HepG2 (cell line): ENCODE results near the gene ATP1A2. TPM values are rescaled to one million over a fixed set of nuclear protein-coding genes. Genes with fewer than 3 reads are reported as not detected.

Experiments used
- ADNP ChIP-seq: sonication (generic); formaldehyde crosslinking; IDR thresholded peaks from 2 replicates; pipeline ENCODE4 v1.4.0; 2020; ENCODE audit warnings: missing genetic modification reagents
- GTF3A ChIP-seq: sonication (generic); formaldehyde crosslinking; conservative IDR thresholded peaks from 2 replicates; pipeline ENCODE4 v1.4.0; 2020; ENCODE audit warnings: mild to moderate bottlenecking, missing genetic modification reagents
- NCOA5 ChIP-seq: sonication (generic); formaldehyde crosslinking; IDR thresholded peaks from 2 replicates; pipeline ENCODE4 v1.4.0; 2020; ENCODE audit warnings: missing genetic modification reagents
- REPIN1 ChIP-seq: sonication (generic); formaldehyde crosslinking; IDR thresholded peaks from 2 replicates; pipeline ENCODE4 v1.8.0; 2022; ENCODE audit warnings: missing genetic modification reagents, low read depth, mild to moderate bottlenecking, borderline replicate concordance
- ZNF460 ChIP-seq: sonication (generic); formaldehyde crosslinking; IDR thresholded peaks from 2 replicates; pipeline ENCODE4 v1.5.1; 2020; ENCODE audit warnings: missing genetic modification reagents, mild to moderate bottlenecking, borderline replicate concordance
- ZNF678 ChIP-seq: sonication (generic); formaldehyde crosslinking; IDR thresholded peaks from 2 replicates; pipeline ENCODE4 v1.4.0; 2020; ENCODE audit warnings: mild to moderate bottlenecking, missing genetic modification reagents
- ZNF687 ChIP-seq: sonication (generic); formaldehyde crosslinking; IDR thresholded peaks from 2 replicates; pipeline ENCODE4 v1.5.1; 2020; ENCODE audit warnings: mild to moderate bottlenecking, missing genetic modification reagents, moderate library complexity
- ZSCAN22 ChIP-seq: sonication (generic); formaldehyde crosslinking; IDR thresholded peaks from 2 replicates; pipeline ENCODE4 v1.4.0; 2020; ENCODE audit warnings: mild to moderate bottlenecking, missing genetic modification reagents
- polyA plus RNA-seq, 8 experiments: library from polyadenylated mRNA; depleted of rRNA in 3 of 8; stranded (reverse) in 7 of 8; unstranded in 1 of 8; fragments of >200 nt; fragmentation: Illumina TruSeq in 4 of 8; extraction: Trizol in 4 of 8; gene quantifications; 2 replicates each; pipeline versions ENCODE4 v1.2.1 to v1.2.3, GENCODE V29; 2011 to 2016; ENCODE audit warnings: low read depth in 4 of 8, missing spikeins in 1 of 8, mixed read lengths in 1 of 8; ENCODE audit not compliant: insufficient read depth in 1 of 8
- total RNA-seq, 5 experiments: library from RNA; depleted of rRNA; stranded (reverse); fragments of >200 nt; fragmentation: Illumina TruSeq; extraction: Trizol; gene quantifications; 2 replicates each; pipeline ENCODE4 v1.2.3, GENCODE V29; 2016; ENCODE audit warnings: low read depth in 1 of 5
- TF ChIP-seq, protein P1 (sequence below): IDR thresholded peaks from 2 replicates; pipeline ENCODE4 v1.4.0; 2020; ENCODE audit warnings: mild to moderate bottlenecking, missing genetic modification reagents
- TF ChIP-seq, protein P2 (sequence below): IDR thresholded peaks from 2 replicates; pipeline ENCODE4 v1.6.1; 2016; ENCODE audit warnings: low read depth, missing genetic modification reagents, missing compliant biosample characterization
- TF ChIP-seq, protein P3 (sequence below): IDR thresholded peaks from 2 replicates; pipeline ENCODE4 v1.6.1; 2016; ENCODE audit warnings: missing genetic modification reagents, missing compliant biosample characterization

The ATP1A2 gene
- total and polyA plus RNA-seq, 2 of the 13 experiments (the other 11 are each of a cell fraction or from before 2014, with no cell fraction given) = 0.16 TPM; not detected in 1

- TF ChIP-seq, protein P1, sequence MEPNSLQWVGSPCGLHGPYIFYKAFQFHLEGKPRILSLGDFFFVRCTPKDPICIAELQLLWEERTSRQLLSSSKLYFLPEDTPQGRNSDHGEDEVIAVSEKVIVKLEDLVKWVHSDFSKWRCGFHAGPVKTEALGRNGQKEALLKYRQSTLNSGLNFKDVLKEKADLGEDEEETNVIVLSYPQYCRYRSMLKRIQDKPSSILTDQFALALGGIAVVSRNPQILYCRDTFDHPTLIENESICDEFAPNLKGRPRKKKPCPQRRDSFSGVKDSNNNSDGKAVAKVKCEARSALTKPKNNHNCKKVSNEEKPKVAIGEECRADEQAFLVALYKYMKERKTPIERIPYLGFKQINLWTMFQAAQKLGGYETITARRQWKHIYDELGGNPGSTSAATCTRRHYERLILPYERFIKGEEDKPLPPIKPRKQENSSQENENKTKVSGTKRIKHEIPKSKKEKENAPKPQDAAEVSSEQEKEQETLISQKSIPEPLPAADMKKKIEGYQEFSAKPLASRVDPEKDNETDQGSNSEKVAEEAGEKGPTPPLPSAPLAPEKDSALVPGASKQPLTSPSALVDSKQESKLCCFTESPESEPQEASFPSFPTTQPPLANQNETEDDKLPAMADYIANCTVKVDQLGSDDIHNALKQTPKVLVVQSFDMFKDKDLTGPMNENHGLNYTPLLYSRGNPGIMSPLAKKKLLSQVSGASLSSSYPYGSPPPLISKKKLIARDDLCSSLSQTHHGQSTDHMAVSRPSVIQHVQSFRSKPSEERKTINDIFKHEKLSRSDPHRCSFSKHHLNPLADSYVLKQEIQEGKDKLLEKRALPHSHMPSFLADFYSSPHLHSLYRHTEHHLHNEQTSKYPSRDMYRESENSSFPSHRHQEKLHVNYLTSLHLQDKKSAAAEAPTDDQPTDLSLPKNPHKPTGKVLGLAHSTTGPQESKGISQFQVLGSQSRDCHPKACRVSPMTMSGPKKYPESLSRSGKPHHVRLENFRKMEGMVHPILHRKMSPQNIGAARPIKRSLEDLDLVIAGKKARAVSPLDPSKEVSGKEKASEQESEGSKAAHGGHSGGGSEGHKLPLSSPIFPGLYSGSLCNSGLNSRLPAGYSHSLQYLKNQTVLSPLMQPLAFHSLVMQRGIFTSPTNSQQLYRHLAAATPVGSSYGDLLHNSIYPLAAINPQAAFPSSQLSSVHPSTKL (CRISPR knock-in tag) = peak; percentile 15; the same call in 1 of the 2 replicates
- TF ChIP-seq REPIN1 (CRISPR knock-in tag) = no peak
- no peak for TF ChIP-seq GTF3A (CRISPR knock-in tag)
- no peak for TF ChIP-seq ZNF460 (CRISPR knock-in tag)
- no peak for TF ChIP-seq ZNF678 (CRISPR knock-in tag)
- TF ChIP-seq NCOA5 (CRISPR knock-in tag) = no peak
- TF ChIP-seq, protein P2, sequence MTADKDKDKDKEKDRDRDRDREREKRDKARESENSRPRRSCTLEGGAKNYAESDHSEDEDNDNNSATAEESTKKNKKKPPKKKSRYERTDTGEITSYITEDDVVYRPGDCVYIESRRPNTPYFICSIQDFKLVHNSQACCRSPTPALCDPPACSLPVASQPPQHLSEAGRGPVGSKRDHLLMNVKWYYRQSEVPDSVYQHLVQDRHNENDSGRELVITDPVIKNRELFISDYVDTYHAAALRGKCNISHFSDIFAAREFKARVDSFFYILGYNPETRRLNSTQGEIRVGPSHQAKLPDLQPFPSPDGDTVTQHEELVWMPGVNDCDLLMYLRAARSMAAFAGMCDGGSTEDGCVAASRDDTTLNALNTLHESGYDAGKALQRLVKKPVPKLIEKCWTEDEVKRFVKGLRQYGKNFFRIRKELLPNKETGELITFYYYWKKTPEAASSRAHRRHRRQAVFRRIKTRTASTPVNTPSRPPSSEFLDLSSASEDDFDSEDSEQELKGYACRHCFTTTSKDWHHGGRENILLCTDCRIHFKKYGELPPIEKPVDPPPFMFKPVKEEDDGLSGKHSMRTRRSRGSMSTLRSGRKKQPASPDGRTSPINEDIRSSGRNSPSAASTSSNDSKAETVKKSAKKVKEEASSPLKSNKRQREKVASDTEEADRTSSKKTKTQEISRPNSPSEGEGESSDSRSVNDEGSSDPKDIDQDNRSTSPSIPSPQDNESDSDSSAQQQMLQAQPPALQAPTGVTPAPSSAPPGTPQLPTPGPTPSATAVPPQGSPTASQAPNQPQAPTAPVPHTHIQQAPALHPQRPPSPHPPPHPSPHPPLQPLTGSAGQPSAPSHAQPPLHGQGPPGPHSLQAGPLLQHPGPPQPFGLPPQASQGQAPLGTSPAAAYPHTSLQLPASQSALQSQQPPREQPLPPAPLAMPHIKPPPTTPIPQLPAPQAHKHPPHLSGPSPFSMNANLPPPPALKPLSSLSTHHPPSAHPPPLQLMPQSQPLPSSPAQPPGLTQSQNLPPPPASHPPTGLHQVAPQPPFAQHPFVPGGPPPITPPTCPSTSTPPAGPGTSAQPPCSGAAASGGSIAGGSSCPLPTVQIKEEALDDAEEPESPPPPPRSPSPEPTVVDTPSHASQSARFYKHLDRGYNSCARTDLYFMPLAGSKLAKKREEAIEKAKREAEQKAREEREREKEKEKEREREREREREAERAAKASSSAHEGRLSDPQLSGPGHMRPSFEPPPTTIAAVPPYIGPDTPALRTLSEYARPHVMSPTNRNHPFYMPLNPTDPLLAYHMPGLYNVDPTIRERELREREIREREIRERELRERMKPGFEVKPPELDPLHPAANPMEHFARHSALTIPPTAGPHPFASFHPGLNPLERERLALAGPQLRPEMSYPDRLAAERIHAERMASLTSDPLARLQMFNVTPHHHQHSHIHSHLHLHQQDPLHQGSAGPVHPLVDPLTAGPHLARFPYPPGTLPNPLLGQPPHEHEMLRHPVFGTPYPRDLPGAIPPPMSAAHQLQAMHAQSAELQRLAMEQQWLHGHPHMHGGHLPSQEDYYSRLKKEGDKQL (CRISPR knock-in tag) = no peak
- TF ChIP-seq ZNF687 (CRISPR knock-in tag) = peak; percentile 63
- TF ChIP-seq, protein P3, sequence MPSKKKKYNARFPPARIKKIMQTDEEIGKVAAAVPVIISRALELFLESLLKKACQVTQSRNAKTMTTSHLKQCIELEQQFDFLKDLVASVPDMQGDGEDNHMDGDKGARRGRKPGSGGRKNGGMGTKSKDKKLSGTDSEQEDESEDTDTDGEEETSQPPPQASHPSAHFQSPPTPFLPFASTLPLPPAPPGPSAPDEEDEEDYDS (CRISPR knock-in tag) = peak; percentile 27; the same call in 1 of the 2 replicates
- TF ChIP-seq ZSCAN22 (CRISPR knock-in tag) = no peak
- TF ChIP-seq ADNP (CRISPR knock-in tag) = no peak
These were observed 45.1 kb upstream of the ATP1A2 start (continued) for GRCh38 chr1:160070243-160071163.
